HG03439 (cell line): ENCODE data around the gene AATK.
A peak's percentile ranks its signal among the peaks of the same experiment; 100 is the strongest.

ENCODE experiments used
- ATAC-seq: cut with Tn5 transposase; IDR thresholded peaks from one replicate; pipeline ENCODE4 v1.9.1; 2021; ENCODE audit warnings: mild to moderate bottlenecking, moderate library complexity; ENCODE audit not compliant: unreplicated experiment

The AATK gene

GRCh38 chr17:81115219-81115618 lies 50.8 kb downstream of the AATK start:
- ATAC-seq: no peak

- no peak for ATAC-seq
These were observed 51.5 kb downstream of the AATK start for GRCh38 chr17:81114351-81115093.

- no peak for ATAC-seq
These were observed 52.8 kb downstream of the AATK start for GRCh38 chr17:81113158-81113724.

GRCh38 chr17:81112450-81112849 lies 53.6 kb downstream of the AATK start:
- ATAC-seq: no peak

- ATAC-seq: no peak
These were observed 55.0 kb downstream of the AATK start for GRCh38 chr17:81111066-81111465.

- ATAC-seq: no peak
These were observed 55.5 kb downstream of the AATK start for GRCh38 chr17:81110488-81111040.

- no peak for ATAC-seq
These were observed 56.1 kb downstream of the AATK start for GRCh38 chr17:81109957-81110356.

- ATAC-seq: no peak
These were observed 57.8 kb downstream of the AATK start for GRCh38 chr17:81108220-81108619.

- no peak for ATAC-seq
These were observed 59.3 kb downstream of the AATK start for GRCh38 chr17:81106716-81107115.

GRCh38 chr17:81103379-81103778 lies 62.6 kb downstream of the AATK start:
- no peak for ATAC-seq

- ATAC-seq: no peak
These were observed 63.2 kb downstream of the AATK start for GRCh38 chr17:81102869-81103268.

- no peak for ATAC-seq
These were observed 63.7 kb downstream of the AATK start for GRCh38 chr17:81102352-81102751.

GRCh38 chr17:81101614-81102306 lies 64.3 kb downstream of the AATK start:
- ATAC-seq: peak; percentile 76

- ATAC-seq: no peak
These were observed 65.4 kb downstream of the AATK start for GRCh38 chr17:81100668-81101067.

- no peak for ATAC-seq
These were observed 66.1 kb downstream of the AATK start for GRCh38 chr17:81099888-81100287.

- ATAC-seq: no peak
These were observed 68.1 kb downstream of the AATK start for GRCh38 chr17:81097943-81098308.

GRCh38 chr17:81097134-81097942 lies 68.7 kb downstream of the AATK start:
- no peak for ATAC-seq

- no peak for ATAC-seq
These were observed 69.3 kb downstream of the AATK start for GRCh38 chr17:81096741-81097133.

- ATAC-seq: no peak
These were observed 70.6 kb downstream of the AATK start for GRCh38 chr17:81095383-81095762.

- no peak for ATAC-seq
These were observed 71.3 kb downstream of the AATK start for GRCh38 chr17:81094509-81095382.
